ENCODE results near the gene POLQ. TPM values are rescaled to one million over a fixed set of nuclear protein-coding genes. Genes with fewer than 3 reads are reported as not detected.

Gene POLQ
- total and polyA plus RNA-seq, 2 of the 8 experiments (the other 6 are each of a cell fraction or from before 2014, with no cell fraction given): 3.6 to 15.3 TPM

DNA sequence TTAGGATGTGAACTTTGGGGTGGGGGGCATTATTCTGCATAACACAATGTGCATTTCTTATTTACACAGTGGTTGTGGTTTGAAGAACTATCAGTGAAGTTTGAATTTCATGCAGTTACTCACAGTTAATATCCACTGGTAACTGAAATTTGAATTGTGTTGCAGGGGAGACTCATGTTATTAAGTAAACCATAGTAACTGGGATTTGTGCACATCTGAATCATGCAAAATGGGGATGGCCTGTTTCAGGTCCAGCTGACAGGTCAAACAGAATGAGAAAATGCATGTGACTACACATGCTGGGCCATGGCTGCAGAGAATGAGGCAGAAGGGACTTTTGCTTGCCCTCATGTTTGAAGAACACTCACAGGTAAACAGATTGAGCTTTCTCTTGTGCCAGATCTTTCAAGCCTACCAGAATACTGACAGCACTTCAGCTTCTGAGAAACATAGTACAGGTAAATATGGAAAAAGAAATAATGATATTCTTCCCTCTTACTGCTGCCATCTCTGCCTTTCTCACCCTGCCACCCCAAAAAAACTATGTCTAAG lies 115.0 kb downstream of the POLQ start (continued):
- TF ChIP-seq RNF2 (IDR thresholded peaks at IDR 0.05; ENCODE audit: borderline replicate concordance, low read depth, low read length, missing control alignments, poor library complexity, severe bottlenecking): no peak
- TF ChIP-seq TCF12 (IDR thresholded peaks at IDR 0.05; ENCODE audit: low read depth, low read length): no peak
- no peak for TF ChIP-seq PHF8 (conservative IDR thresholded peaks at IDR 0.05; ENCODE audit: low read depth, low read length)
- no peak for TF ChIP-seq EGR1 (IDR thresholded peaks at IDR 0.05; ENCODE audit: borderline replicate concordance, low read depth, low read length)
- TF ChIP-seq SP4 (IDR thresholded peaks at IDR 0.05; ENCODE audit: low read length): no peak
